ENCODE data around the gene HDAC8. TPM values are rescaled to one million over a fixed set of nuclear protein-coding genes. Genes with fewer than 3 reads are reported as not detected.

HDAC8 gene
- total RNA-seq, 1 donor from 2014 or later, result 30.1 TPM

DNA sequence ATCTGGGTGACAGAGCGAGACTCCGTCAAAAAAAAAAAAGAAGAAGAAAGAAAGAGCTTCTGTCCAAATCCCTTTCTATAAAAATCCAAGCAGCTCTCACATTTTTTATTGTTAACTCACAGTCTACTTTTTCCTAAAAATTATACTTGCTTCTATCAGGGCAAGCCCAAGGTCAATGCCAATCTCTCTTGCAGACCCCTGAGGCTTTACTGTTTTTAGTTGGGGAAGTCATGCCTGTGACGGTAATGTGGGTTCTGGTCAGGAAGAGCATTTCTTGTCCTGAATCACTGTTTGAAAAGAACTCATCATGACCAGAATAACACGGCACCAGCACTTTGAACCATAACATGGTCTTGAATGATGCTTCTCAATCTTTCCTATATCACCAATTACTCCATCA, 212.3 kb downstream of the HDAC8 start:
- H3K27me3 Mint-ChIP-seq (ENCODE audit: unreplicated experiment), result no peaks in the 10 kb centered on the region
- no peaks in the 10 kb centered on the region for H3K9me3 Mint-ChIP-seq (ENCODE audit: unreplicated experiment)
- H3K4me1 Mint-ChIP-seq (ENCODE audit: unreplicated experiment), result peaks cover 5% of the 10 kb centered on the region
- H3K36me3 Mint-ChIP-seq (ENCODE audit: unreplicated experiment), result no peaks in the 10 kb centered on the region
- H3K4me3 Mint-ChIP-seq (ENCODE audit: unreplicated experiment), result no peak overlapping the region
- H3K27ac Mint-ChIP-seq (ENCODE audit: unreplicated experiment), result no peak overlapping the region
- TF ChIP-seq, protein P1, sequence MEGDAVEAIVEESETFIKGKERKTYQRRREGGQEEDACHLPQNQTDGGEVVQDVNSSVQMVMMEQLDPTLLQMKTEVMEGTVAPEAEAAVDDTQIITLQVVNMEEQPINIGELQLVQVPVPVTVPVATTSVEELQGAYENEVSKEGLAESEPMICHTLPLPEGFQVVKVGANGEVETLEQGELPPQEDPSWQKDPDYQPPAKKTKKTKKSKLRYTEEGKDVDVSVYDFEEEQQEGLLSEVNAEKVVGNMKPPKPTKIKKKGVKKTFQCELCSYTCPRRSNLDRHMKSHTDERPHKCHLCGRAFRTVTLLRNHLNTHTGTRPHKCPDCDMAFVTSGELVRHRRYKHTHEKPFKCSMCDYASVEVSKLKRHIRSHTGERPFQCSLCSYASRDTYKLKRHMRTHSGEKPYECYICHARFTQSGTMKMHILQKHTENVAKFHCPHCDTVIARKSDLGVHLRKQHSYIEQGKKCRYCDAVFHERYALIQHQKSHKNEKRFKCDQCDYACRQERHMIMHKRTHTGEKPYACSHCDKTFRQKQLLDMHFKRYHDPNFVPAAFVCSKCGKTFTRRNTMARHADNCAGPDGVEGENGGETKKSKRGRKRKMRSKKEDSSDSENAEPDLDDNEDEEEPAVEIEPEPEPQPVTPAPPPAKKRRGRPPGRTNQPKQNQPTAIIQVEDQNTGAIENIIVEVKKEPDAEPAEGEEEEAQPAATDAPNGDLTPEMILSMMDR (IDR thresholded peaks at IDR 0.05), result no peak
- no peak for DNase-seq (ENCODE audit: extremely low spot score, unreplicated experiment)

DNA sequence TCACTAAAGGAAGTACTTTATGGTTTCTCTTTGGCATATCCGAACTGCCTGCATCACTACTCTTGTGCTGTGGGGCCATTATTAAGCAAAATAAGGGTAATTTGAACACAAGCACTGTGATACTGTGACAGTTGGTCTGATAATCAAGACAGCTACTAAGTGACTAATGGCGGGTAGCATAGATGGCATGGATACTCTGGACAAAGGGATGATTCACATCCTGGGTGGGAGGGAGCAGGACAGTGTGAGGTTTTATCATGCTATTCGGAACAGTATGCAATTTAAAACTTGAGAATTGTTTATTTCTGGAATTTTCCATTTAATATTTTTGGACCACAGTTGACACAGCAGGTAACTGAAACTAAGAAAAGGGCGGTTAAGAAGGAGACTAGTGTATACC, 214.3 kb downstream of the HDAC8 start:
- H3K4me3 Mint-ChIP-seq (ENCODE audit: unreplicated experiment), result no peak overlapping the region
- no peaks in the 10 kb centered on the region for H3K27me3 Mint-ChIP-seq (ENCODE audit: unreplicated experiment)
- no peak overlapping the region for H3K27ac Mint-ChIP-seq (ENCODE audit: unreplicated experiment)
- H3K4me1 Mint-ChIP-seq (ENCODE audit: unreplicated experiment), result peaks cover 5% of the 10 kb centered on the region
- TF ChIP-seq, protein P1 (IDR thresholded peaks at IDR 0.05), result no peak
- no peaks in the 10 kb centered on the region for H3K9me3 Mint-ChIP-seq (ENCODE audit: unreplicated experiment)
- no peak for DNase-seq (ENCODE audit: extremely low spot score, unreplicated experiment)
- H3K36me3 Mint-ChIP-seq (ENCODE audit: unreplicated experiment), result no peaks in the 10 kb centered on the region

DNA sequence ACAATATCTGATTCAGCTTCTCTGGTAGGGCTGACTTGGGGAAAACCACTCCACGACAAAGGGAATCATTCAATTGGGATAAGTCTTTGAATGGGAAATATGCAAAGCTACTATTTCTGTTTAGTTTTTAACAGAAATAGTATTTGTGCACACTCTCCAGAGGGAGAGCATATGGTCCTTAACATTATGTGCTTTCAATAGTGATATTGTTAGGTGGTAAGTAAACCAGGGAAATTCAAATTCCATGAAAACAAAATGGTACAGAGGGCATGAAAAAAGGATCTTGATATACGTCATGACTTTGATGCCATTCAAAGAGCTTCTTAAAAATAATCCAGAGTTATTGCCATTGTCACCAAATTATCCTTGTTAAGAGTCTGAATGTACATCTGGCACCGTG, 219.9 kb downstream of the HDAC8 start:
- H3K4me3 Mint-ChIP-seq (ENCODE audit: unreplicated experiment), result no peak overlapping the region
- TF ChIP-seq, protein P1 (IDR thresholded peaks at IDR 0.05), result no peak
- H3K27me3 Mint-ChIP-seq (ENCODE audit: unreplicated experiment), result no peaks in the 10 kb centered on the region
- H3K4me1 Mint-ChIP-seq (ENCODE audit: unreplicated experiment), result peaks cover 3% of the 10 kb centered on the region
- no peak overlapping the region for H3K27ac Mint-ChIP-seq (ENCODE audit: unreplicated experiment)
- H3K36me3 Mint-ChIP-seq (ENCODE audit: unreplicated experiment), result peaks cover 3% of the 10 kb centered on the region
- no peaks in the 10 kb centered on the region for H3K9me3 Mint-ChIP-seq (ENCODE audit: unreplicated experiment)
- DNase-seq (ENCODE audit: extremely low spot score, unreplicated experiment), result no peak

DNA sequence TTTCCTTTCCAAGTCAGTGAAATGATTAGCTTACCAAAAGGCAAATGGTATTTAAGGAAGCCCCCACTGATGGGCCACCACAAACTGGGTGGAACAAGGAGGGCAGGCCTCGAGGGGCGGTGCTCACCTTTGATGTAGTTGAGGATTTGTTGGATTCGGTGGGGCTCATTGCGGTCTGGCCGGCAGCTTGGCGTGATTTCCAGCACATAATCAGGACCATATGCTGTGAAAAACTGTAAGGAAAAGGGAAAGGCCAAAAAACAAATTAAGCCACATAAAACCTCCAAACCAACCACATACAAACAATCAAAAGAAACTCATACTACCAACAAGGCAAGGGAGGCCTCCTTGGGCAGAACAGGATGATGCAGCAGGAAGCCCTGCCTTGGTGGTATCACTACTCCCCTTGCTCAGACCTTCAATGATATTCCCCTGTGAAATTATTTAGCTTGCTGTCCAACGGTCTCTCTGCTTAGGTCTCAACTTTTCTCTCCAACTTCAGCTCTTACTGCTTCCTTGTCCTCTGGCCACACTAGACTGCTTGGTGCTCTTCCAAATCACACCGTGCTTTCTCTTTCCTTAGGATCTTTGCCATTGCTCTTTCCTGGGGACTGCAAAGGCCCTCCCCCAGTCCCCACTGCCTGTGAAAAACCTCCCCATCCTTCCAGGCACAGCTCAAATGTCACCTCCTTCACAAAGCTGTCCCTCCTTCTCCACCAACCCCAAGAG, 220.9 kb downstream of the HDAC8 start:
- peaks cover 3% of the 10 kb centered on the region for H3K36me3 Mint-ChIP-seq (ENCODE audit: unreplicated experiment)
- no peak overlapping the region for H3K4me3 Mint-ChIP-seq (ENCODE audit: unreplicated experiment)
- no peak overlapping the region for H3K27ac Mint-ChIP-seq (ENCODE audit: unreplicated experiment)
- no peak for DNase-seq (ENCODE audit: extremely low spot score, unreplicated experiment)
- H3K27me3 Mint-ChIP-seq (ENCODE audit: unreplicated experiment), result no peaks in the 10 kb centered on the region
- no peaks in the 10 kb centered on the region for H3K9me3 Mint-ChIP-seq (ENCODE audit: unreplicated experiment)
- peaks cover 3% of the 10 kb centered on the region for H3K4me1 Mint-ChIP-seq (ENCODE audit: unreplicated experiment)
- TF ChIP-seq, protein P1 (IDR thresholded peaks at IDR 0.05), result no peak

DNA sequence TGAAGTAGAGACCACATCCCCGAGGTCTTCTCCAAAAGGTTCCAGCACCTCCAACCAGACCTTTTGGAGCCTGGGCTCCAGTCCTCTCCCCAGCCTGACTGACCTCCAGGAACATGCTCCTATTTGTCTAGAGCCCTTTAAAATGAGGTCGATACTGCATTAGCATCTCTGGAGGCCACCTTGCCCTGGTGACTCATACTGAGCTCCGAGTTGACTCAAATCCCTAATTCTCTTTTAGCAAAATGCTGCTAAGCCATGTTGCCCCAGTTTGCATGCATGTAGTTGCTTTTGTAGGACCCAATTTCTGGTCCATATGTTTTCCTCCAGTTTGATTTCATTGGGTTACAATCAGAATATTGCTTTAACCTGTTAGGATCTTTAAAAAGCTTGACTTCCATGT, 223.5 kb downstream of the HDAC8 start:
- no peak overlapping the region for H3K27ac Mint-ChIP-seq (ENCODE audit: unreplicated experiment)
- no peak overlapping the region for H3K4me3 Mint-ChIP-seq (ENCODE audit: unreplicated experiment)
- no peak for DNase-seq (ENCODE audit: extremely low spot score, unreplicated experiment)
- no peaks in the 10 kb centered on the region for H3K9me3 Mint-ChIP-seq (ENCODE audit: unreplicated experiment)
- H3K4me1 Mint-ChIP-seq (ENCODE audit: unreplicated experiment), result peaks cover 3% of the 10 kb centered on the region
- no peaks in the 10 kb centered on the region for H3K27me3 Mint-ChIP-seq (ENCODE audit: unreplicated experiment)
- TF ChIP-seq, protein P1 (IDR thresholded peaks at IDR 0.05), result no peak
- H3K36me3 Mint-ChIP-seq (ENCODE audit: unreplicated experiment), result peaks cover 3% of the 10 kb centered on the region

Data from osteocyte (in vitro differentiated cells).